ENCODE data around the gene LTBP4. TPM values are rescaled to one million over a fixed set of nuclear protein-coding genes. Genes with fewer than 3 reads are reported as not detected.

LTBP4 gene
- total RNA-seq, 2 donors from 2014 or later, result 200 to 265 TPM

DNA sequence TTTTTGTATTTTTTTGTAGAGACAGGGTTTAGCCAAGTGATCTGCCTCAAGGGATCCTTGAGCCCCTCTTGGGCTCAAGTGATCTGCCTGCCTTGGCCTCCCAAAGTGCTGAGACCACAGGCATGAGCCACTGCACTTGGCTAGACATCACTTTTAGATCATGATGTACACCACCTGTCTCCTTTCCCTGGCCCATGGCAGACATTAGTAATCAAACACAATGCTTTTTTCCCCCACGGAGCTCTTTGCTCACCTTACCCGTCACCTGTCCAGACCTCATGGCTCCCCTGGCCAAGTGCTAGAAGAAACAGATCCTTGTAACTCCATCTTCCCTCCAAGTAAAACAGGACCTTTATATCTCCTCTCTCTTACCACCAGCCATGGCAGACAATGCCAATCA is 70.9 kb downstream of the LTBP4 start:
- no peak for DNase-seq (ENCODE audit: low spot score)
- intact Hi-C loops (cut with DNase I), result no loop called here

DNA sequence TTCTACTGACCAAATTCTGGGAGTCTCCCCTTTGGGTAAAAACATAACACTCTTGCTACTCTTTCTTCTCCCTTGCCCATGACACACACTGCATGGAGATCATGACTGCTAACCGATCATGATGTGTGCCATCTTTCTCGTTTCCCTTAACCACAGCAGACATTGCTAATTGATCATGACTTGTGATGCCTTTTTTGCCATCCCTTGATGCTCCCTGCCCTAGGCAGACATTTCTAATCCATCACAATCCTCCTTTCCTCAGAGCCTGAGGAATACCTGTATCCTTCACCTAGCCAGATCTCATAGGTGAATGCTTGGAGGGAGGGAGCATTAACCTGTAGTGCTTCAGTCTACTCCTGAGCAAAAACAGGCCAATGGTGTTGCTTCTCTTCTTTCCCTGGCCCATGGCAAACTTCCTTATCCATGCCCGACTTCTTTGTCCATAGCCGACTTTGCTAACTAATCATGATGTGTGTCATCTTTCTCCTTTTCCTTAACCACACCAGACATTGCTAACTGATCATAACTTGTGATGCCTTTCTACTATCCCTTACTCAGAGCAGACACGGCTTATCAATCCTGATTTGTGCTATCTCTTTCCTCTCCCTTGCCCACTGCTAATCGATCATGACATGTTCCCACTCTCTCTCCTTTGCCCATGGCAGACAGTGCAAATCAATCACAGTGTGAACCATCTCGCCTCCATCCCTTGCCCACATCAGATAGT is 71.6 kb downstream of the LTBP4 start:
- intact Hi-C loops (cut with DNase I), result no loop called here
- no peak for DNase-seq (ENCODE audit: low spot score)

DNA sequence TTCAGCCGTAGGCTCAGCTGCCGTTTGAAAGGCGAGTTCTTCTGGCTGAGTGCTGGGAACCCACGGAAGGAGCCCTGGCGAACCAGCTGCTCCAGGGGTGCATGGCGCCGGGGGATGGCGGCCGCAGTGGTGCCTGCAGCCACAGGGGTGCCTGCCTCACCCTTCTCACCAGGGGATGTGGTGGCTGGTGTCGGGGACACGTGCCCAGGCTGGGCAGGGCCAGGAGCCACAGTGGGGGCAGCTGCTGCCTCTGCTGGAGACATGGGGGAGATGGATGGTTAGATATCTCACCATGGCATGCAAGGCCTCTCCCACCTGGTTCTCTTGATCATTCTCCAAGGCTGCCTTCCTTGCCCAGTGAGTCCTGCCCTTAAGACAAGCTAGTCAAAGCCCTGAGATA is 72.2 kb downstream of the LTBP4 start:
- DNase-seq (ENCODE audit: low spot score), result no peak
- intact Hi-C loops (cut with DNase I), result no loop called here

DNA sequence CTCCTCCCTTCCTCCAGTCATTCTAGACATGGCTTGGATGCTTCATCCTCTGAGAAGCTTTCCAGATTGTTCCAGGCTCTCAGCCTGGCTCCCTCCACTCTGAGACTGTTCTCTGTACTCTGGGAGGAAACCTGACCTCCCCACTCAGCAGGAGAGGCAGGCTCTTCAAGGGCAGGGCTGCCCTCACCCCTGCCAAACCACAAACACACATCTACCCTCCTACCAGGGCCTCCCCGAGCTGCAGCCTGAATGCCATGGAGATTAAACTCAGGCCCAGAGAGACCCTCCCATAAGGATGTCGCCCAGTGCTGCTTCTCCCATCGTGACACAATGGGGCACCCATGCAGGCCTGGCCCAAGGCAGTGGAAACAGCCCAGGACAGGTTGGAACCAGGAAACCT is 73.1 kb downstream of the LTBP4 start:
- DNase-seq (ENCODE audit: low spot score), result no peak

DNA sequence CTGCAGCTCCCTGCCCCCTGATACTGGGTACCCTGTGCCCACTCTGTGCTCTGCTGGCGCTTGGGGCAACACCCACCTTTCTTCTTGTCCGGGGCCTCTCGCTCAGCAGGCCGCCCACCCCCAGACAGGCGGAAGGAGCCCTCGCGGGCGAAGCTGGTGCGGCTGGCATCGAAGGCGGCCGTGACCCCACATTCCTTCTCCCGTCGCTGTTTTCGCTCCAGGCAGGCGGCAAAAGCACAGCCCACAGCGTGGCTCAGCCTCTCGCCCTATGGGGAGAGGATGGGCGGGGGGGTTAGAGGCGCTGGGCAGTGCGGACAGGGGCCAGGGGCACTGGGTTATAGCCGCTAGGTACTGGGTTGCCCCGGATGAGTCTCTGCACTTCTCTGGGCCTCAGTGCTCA is 76.0 kb downstream of the LTBP4 start:
- intact Hi-C loops (cut with DNase I), result no loop called here

More for the DNA sequence above, 73.1 kb downstream of the LTBP4 start:
- intact Hi-C loops (cut with DNase I), result no loop called here

More for the DNA sequence above, 76.0 kb downstream of the LTBP4 start:
- no peak for DNase-seq (ENCODE audit: low spot score)

Other genes with a start within 250 kb of the LTBP4 start
- under 1 TPM in 1 of 2 donors, not detected in 1; 0.29 TPM for gene HIPK4, start 211.2 kb upstream of the LTBP4 start, total RNA-seq
- gene PRX, start 188.0 kb upstream of the LTBP4 start, total RNA-seq, result 1 to 10 TPM; 3.4 to 3.5 TPM
- 10 to 100 TPM; 12.2 to 16.2 TPM for gene SERTAD1, start 175.4 kb upstream of the LTBP4 start, total RNA-seq
- gene SERTAD3, start 157.0 kb upstream of the LTBP4 start, total RNA-seq, result 10 to 100 TPM; 33.8 to 48.6 TPM
- gene BLVRB, start 135.6 kb upstream of the LTBP4 start, total RNA-seq, result 10 to 100 TPM; 77.4 to 88.1 TPM
- gene SPTBN4, start 134.4 kb upstream of the LTBP4 start, total RNA-seq, result 1 to 10 TPM; 1.7 to 2.7 TPM
- 10 to 100 TPM; 43.8 to 45.3 TPM for gene SHKBP1, start 24.5 kb upstream of the LTBP4 start, total RNA-seq
- 10 to 100 TPM; 54.0 to 62.6 TPM for gene NUMBL, start 89.3 kb downstream of the LTBP4 start, total RNA-seq
- 10 to 100 TPM; 21.5 to 29.9 TPM for gene COQ8B, start 115.5 kb downstream of the LTBP4 start, total RNA-seq
- 10 to 100 TPM; 18.9 to 19.4 TPM for gene ITPKC, start 115.7 kb downstream of the LTBP4 start, total RNA-seq
- gene ACTMAP, start 149.1 kb downstream of the LTBP4 start, total RNA-seq, result 1 to 10 TPM; 3.0 to 5.5 TPM
- 10 to 100 TPM; 37.1 to 46.1 TPM for gene SNRPA, start 149.8 kb downstream of the LTBP4 start, total RNA-seq
- gene MIA, start 174.2 kb downstream of the LTBP4 start, total RNA-seq, result 1 to 10 TPM in 1 of 2 donors, not detected in 1; 1.6 TPM
- 10 to 100 TPM; 20.5 to 24.5 TPM for gene RAB4B, start 176.9 kb downstream of the LTBP4 start, total RNA-seq
- gene EGLN2, start 197.8 kb downstream of the LTBP4 start, total RNA-seq, result 10 to 100 TPM; 76.3 to 89.0 TPM
- not detected for gene CYP2A6, start 249.1 kb downstream of the LTBP4 start, total RNA-seq